GM19438 (cell line): ENCODE measurements around the gene TRIM27.
"Not testable (repeated sequence)": the region's sequence is repeated elsewhere in the genome, so short reads cannot be mapped to it uniquely, and the experiment has no call there.

Source experiments
- ATAC-seq: cut with Tn5 transposase; IDR thresholded peaks from one replicate; pipeline ENCODE4 v1.9.1; 2021; ENCODE audit warnings: low read depth; ENCODE audit not compliant: unreplicated experiment

The TRIM27 gene

GRCh38 chr6:28923318-28924102, at the start of gene TRIM27:
TRIM27 (minus strand) TSS chr6:28923985; CDS start chr6:28923632, 353 bp downstream.
- ATAC-seq: peak; percentile 79

GRCh38 chr6:28970056-28970455, 46.3 kb upstream of the TRIM27 start:
- not testable (repeated sequence) for ATAC-seq

- no peak for ATAC-seq
Observed at GRCh38 chr6:28969129-28969528, 45.3 kb upstream of the TRIM27 start.

DNA sequence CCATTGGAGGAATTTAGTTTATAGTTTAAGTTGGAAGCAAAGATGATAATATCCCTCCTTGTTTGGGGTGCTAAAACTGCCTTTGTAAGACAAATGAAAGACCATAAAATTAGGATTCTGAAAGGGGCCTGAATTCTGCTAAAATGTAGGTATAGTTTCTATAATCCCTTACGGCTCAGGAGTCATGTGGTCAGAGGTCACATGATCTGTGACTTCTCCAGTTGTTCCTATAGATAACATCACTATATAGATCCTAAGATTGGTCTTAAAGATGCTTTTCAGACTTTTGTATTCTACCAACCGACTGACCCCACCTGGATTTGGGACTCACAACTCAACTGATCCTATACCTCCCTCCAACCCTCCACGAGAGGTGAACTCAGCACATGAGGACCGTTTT, 44.7 kb upstream of the TRIM27 start:
- ATAC-seq: no peak

DNA sequence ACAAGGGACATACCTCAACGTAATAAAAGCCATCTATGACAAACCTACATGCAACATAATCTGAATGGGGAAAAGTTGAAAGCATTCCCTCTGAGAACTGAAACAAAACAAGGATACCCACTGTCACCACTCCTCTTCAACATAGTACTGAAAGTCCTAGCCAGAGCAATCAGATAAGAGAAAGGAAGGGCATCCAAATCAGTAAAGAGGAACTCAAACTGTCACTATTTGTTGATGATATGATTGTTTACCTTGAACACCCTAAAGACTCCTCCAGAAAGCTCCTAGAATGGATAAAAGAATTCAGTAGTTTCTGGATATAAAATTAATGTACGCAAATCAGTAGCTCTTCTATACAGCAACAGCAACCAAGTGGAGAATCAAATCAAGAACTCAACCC, 41.9 kb upstream of the TRIM27 start:
- ATAC-seq: no peak

DNA sequence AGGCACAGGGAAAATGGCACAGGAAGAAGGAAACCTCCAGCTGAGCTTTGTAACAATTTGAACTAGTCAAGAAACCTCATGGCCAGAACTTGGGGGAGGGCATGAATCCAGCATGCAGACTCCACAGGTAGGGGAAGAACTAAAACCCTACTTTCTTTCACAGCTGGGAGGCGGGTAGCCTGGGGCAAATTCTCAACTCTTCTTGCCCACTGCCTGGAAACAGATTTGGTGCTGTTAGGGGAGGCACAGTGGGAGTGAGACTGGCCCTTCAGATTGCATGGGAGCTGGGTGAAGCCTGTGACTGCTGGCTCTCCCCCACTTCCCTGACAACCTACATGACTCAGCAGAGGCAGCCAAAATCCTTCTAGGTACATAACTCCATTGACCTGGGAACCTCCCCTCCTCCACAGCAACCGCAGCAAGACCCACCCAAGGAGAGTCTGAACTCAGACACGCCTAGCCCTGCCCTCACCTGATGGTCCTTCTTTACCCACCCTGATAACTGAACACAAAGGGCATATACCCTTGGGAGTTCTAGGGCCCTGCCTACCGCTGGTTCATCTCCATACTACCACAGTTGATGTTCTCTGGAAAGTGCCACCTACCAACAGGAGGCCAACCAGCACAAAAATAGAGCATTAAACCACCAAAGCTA, 37.2 kb upstream of the TRIM27 start:
- ATAC-seq: no peak

- ATAC-seq: not testable (repeated sequence)
Observed at GRCh38 chr6:28958561-28959243, 34.9 kb upstream of the TRIM27 start.

DNA sequence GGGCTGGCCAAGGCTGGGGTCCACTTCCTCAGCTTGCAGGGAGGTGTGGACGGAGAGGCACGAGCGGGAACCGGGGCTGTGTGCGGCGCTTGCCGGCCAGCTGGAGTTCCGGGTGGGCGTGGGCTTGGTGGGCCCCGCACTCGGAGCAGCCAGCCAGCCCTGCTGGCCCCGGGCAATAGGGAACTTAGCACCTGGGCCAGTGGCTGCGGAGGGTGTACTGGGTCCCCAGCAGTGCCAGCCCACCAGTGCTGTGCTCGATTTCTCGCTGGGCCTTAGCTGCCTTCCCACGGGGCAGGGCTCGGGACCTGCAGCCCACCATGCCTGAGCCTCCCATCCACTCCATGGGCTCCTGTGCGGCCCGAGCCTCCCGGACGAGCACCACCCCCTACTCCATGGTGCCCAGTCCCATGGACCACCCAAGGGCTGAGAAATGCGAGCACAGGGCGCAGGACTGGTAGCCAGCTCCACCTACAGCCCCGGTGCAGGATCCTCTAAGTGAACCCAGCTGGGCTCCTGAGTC, 34.1 kb upstream of the TRIM27 start:
- ATAC-seq: not testable (repeated sequence)

DNA sequence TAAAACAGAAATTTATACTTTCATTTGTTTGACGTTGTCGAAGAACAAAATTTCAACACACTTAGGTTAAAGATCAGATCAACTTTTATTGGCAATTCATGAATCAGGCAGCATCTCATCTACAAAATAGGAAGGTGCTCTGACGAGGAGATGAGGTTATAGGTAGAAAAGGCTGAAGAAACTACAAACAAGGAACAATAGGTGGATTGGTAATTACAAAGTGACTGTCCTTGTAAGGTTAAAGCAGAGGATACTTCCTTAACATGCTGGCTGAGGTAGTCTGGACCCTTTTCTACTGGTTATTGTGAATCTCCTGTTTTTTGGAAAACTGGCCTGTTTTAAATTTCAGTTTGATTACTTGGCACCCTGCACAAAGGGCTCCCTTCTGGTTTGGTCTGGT, 32.5 kb upstream of the TRIM27 start:
- ATAC-seq: no peak

GRCh38 chr6:28953585-28954258, 29.9 kb upstream of the TRIM27 start:
- ATAC-seq: no peak

DNA sequence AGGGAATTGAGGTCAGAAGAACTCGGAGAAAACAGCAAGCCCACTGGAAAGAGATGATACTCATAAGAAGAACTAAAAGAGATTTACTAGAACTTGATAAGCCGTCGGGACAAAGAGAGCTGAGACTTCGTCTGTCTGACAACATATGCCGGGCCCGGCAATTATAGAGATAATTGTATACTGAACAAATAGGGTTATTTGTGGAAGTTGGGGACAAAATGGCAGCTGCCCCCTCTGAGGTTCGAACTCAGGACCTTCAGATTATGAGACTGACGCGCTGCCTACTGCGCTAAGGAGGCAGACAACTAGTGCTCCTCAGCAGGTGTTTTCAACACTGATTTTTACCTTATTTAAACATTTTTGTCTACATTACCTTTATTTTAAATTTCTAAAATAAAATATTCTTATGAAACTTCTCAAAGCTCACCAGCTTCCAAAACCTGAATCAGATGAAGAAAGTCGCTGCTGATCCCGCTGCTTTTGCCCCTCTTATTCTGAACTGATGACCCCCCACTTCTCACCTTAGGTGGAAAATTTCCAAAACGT, 29.3 kb upstream of the TRIM27 start:
- no peak for ATAC-seq

DNA sequence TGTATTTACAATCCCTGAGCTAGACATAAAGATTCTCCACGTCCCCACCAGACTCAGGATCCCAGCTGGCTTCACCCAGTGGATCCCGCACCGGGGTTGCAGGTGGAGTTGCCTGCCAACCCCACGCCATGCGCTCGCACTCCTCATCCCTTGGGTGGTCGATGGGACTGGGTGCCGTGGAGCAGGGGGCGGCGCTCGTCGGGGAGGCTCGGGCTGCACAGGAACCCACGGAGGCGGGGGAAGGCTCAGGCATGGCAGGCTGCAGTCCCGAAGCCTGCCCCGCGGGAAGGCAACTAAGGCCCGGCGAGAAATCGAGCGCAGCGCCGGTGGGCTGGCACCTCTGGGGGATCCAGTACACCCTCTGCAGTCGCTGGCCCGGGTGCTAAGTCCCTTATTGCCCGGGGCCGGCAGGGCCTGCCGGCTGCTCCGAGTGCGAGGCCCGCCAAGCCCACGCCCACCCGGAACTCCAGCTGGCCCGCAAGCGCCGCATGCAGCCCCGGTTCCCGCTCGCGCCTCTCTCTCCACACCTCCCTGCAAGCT, 25.9 kb upstream of the TRIM27 start:
- ATAC-seq: not testable (repeated sequence)

DNA sequence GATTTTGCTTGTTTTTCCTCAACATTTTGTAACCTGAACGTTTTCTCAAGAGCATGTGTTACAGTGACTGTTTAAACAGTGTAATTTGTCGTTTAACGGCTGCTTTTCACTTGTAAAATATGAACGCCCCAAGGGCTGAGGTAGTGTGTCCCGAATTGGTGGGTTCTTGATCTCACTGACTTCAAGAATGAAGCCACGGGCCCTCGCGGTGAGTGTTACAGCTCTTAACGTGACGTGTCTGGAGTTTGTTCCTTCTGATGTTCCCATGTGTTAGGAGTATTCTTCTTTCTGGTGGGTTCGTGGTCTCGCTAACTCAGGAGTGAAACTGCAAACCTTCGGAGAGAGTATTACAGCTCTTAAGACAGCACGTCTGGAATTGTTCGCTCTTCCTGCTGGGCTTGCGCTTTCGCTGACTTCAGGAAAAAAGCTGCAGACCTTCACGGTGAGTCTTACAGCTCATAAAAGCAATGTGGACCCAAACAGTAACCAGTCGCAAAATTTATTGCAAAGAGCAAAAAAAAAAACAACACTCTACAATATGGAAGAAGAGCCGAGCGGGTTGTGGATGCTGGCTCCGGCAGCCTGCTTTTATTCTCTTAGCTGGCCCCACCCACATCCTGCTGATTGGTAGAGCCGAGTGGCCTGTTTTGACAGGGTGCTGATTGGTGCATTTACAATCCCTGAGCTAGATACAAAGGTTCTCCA, 25.1 kb upstream of the TRIM27 start:
- ATAC-seq: no peak

GRCh38 chr6:28947831-28948270, 24.1 kb upstream of the TRIM27 start:
- ATAC-seq: no peak

DNA sequence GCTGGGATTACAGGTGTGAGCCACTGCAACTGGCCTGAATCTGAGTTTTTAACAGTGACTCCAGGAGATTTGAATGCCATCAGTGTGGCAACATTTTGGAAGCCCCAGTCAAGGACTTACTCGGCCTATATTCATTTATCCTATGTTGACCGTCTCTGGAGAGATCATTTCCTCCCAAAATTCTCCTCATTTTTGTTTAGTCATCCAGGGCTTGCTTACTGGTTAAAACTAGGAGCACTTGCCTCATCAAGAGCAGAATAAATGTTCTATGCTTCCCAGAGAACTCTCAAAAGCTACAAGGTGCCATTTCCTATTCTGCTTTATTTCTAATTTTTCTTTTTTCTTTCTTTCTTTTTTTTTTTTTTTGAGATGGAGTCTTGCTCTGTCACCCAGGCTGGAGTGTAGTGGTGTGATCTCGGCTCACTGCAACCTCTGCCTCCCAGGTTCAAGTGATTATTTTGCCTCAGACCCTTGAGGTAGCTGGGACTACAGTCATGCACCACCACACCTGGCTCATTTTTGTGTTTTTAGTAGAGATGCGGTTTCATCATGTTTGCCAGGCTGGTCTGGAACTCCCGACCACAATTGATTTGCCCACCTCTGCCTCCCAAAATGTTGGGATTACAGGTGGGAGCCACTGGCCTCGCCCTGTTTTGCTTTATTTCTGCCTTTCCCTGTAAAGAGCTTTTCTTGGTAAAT, 23.4 kb upstream of the TRIM27 start:
- no peak for ATAC-seq

DNA sequence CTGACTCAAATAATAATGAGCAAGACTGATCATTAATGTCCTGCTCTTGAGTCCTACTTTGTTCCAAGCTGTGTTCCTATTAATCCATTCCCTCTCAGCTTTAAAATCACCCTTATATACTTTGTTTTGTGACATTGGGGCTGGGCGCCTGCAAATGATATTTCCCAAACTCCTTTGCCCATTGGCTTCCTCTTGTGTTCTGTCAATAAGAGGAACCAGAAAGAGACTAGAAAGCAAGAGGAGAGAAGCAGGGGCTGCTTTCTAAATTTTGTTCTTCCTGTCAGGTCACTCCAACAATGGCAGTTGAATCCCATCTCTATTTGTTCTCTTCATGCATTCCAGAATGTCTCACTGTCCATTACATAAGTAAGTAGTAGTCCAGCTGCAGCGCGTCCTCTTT, 21.6 kb upstream of the TRIM27 start:
- no peak for ATAC-seq

GRCh38 chr6:28944412-28944865, 20.7 kb upstream of the TRIM27 start:
- no peak for ATAC-seq

DNA sequence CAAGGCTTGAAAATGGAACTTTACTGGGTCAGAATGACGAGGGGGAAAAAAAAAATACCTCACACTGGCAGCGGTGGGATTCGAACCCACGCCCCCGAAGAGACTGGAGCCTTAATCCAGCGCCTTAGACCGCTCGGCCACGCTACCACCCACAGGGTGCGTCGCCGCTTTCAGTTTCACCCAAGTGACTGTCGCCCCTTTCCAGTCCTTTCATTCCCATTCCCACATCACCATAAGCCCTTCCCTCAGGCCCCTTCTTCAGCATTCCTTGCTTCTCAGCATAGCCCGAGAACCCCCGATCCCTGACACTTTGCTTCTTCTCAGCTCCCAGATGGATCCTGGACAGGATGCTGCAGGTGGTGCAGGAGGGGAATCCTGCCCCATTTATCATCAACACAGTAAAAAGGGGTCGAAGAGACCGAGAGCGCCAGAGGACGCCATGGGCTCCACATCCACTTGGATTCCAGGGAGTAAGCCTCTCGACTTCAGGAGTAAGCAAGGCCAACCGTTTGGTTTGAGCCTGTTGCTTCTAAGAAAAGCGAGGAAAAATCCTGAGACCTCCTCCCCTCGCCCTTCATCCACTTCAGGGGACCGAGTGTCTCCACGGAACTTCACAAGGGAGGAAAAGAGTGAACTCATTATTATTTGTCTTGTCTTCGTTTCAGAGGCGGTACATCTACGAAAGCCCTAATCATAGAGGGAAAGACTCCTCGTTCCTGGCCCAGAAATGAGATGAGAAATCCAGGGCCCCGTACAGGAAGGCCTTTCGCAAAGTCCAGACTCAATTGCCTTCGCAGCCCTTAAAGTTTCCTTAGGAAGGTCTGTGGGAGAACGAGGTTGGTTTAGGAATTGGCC, 20.0 kb upstream of the TRIM27 start:
- ATAC-seq: no peak
